GM21423 (cell line): ENCODE measurements around the gene MTF1.
A peak's percentile ranks its signal among the peaks of the same experiment; 100 is the strongest.

Experiments
- ATAC-seq: cut with Tn5 transposase; IDR thresholded peaks from one replicate; pipeline ENCODE4 v1.9.1; 2021; ENCODE audit warnings: mild to moderate bottlenecking, moderate library complexity; ENCODE audit not compliant: unreplicated experiment

The MTF1 gene

GRCh38 chr1:37836788-37837187 lies 22.6 kb downstream of the MTF1 start:
- no peak for ATAC-seq

- no peak for ATAC-seq
These were observed 27.6 kb downstream of the MTF1 start for GRCh38 chr1:37831809-37832208.

- ATAC-seq, result no peak
These were observed 28.3 kb downstream of the MTF1 start for GRCh38 chr1:37831109-37831508.

GRCh38 chr1:37828410-37829074 lies 30.9 kb downstream of the MTF1 start:
- no peak for ATAC-seq

- no peak for ATAC-seq
These were observed 33.9 kb downstream of the MTF1 start for GRCh38 chr1:37825506-37825905.

- ATAC-seq, result no peak
These were observed 35.4 kb downstream of the MTF1 start for GRCh38 chr1:37824001-37824400.

- ATAC-seq, result no peak
These were observed 36.2 kb downstream of the MTF1 start for GRCh38 chr1:37822906-37823815.

- no peak for ATAC-seq
These were observed 37.9 kb downstream of the MTF1 start for GRCh38 chr1:37821481-37821880.

GRCh38 chr1:37817481-37817880 lies 41.9 kb downstream of the MTF1 start:
- ATAC-seq, result no peak

GRCh38 chr1:37814252-37814651 lies 45.1 kb downstream of the MTF1 start:
- no peak for ATAC-seq

- ATAC-seq, result no peak
These were observed 45.8 kb downstream of the MTF1 start for GRCh38 chr1:37813529-37814145.

- no peak for ATAC-seq
These were observed 48.3 kb downstream of the MTF1 start for GRCh38 chr1:37811027-37811655.

GRCh38 chr1:37809942-37810341 lies 49.5 kb downstream of the MTF1 start:
- no peak for ATAC-seq

GRCh38 chr1:37808369-37809319 lies 50.7 kb downstream of the MTF1 start:
- peak; percentile 38 for ATAC-seq

- ATAC-seq, result peak; percentile 89
These were observed 51.6 kb downstream of the MTF1 start, which contains the start of the genes C1orf122 and YRDC for GRCh38 chr1:37807555-37808368. Gene C1orf122, plus strand, starts transcription at chr1:37807790. Its CDS starts 615 bp downstream, at chr1:37808405. Gene YRDC, minus strand, starts transcription at chr1:37808208. Its CDS starts 28 bp downstream, at chr1:37808180.

GRCh38 chr1:37807220-37807554 lies 52.2 kb downstream of the MTF1 start:
- no peak for ATAC-seq

GRCh38 chr1:37802439-37802838 lies 57.0 kb downstream of the MTF1 start:
- no peak for ATAC-seq

- no peak for ATAC-seq
These were observed 61.5 kb downstream of the MTF1 start for GRCh38 chr1:37797750-37798345.
